HepG2 (cell line): ENCODE data around the gene TANC1. TPM values are rescaled to one million over a fixed set of nuclear protein-coding genes. Genes with fewer than 3 reads are reported as not detected.

ENCODE experiments used
- ARID5B ChIP-seq: IDR thresholded peaks from 2 replicates; pipeline ENCODE4 v1.4.0; 2020; ENCODE audit warnings: mild to moderate bottlenecking, missing genetic modification reagents
- CBFB ChIP-seq: sonication (generic); formaldehyde crosslinking; IDR thresholded peaks from 2 replicates; pipeline ENCODE4 v1.4.0; 2020; ENCODE audit warnings: missing genetic modification reagents
- DRAP1 ChIP-seq: IDR thresholded peaks from 2 replicates; pipeline ENCODE4 v1.6.1; 2016; ENCODE audit warnings: missing genetic modification reagents, missing compliant biosample characterization
- E2F5 ChIP-seq: sonication (generic); formaldehyde crosslinking; conservative IDR thresholded peaks from 2 replicates; pipeline ENCODE4 v1.4.0; 2020; ENCODE audit warnings: missing genetic modification reagents
- EP300 ChIP-seq, 3 experiments: sonication (generic) in 1 of 3; formaldehyde crosslinking in 1 of 3; IDR thresholded peaks; 2 replicates each; pipeline versions ENCODE4 v1.5.1 to v1.6.1; 2011 to 2020; ENCODE audit warnings: low read depth in 2 of 3, low read length in 2 of 3, borderline replicate concordance in 1 of 3, improper control_type of control experiment in 1 of 3, mild to moderate bottlenecking in 1 of 3, missing genetic modification reagents in 1 of 3, moderate library complexity in 1 of 3
- FOXP4 ChIP-seq: sonication (generic); formaldehyde crosslinking; IDR thresholded peaks from 2 replicates; pipeline ENCODE4 v1.4.0; 2020; ENCODE audit warnings: missing genetic modification reagents
- HNF4A ChIP-seq: sonication (generic); formaldehyde crosslinking; IDR thresholded peaks from 2 replicates; pipeline ENCODE4 v1.4.0; 2020; ENCODE audit warnings: missing genetic modification reagents
- KDM3A ChIP-seq: IDR thresholded peaks from 2 replicates; pipeline ENCODE4 v1.6.1; 2018; ENCODE audit warnings: low read depth, missing compliant biosample characterization
- MIXL1 ChIP-seq: IDR thresholded peaks from 2 replicates; pipeline ENCODE4 v1.6.1; 2016
- NFYB ChIP-seq: sonication (generic); formaldehyde crosslinking; IDR thresholded peaks from 2 replicates; pipeline ENCODE4 v1.4.0; 2020; ENCODE audit warnings: missing genetic modification reagents
- NR2F6 ChIP-seq, 2 experiments: IDR thresholded peaks; 2 replicates each; pipeline ENCODE4 v1.6.1; 2016; ENCODE audit warnings: antibody characterized with exemption in 1 of 2, mild to moderate bottlenecking in 1 of 2
- NRL ChIP-seq: sonication (generic); formaldehyde crosslinking; IDR thresholded peaks from 2 replicates; pipeline ENCODE4 v1.5.0; 2020; ENCODE audit warnings: missing genetic modification reagents, mild to moderate bottlenecking, moderate library complexity, borderline replicate concordance
- TEAD3 ChIP-seq: optimal IDR thresholded peaks from 2 replicates; pipeline ENCODE3; 2016; ENCODE audit warnings: borderline replicate concordance
- ZNF577 ChIP-seq: sonication (generic); formaldehyde crosslinking; IDR thresholded peaks from 2 replicates; pipeline ENCODE4 v1.4.0; 2020; ENCODE audit warnings: mild to moderate bottlenecking, low read depth, missing genetic modification reagents, borderline replicate concordance
- ZNF710 ChIP-seq: sonication (generic); formaldehyde crosslinking; IDR thresholded peaks from 2 replicates; pipeline ENCODE4 v1.5.0; 2020; ENCODE audit warnings: mild to moderate bottlenecking, missing genetic modification reagents, borderline replicate concordance
- ZNF724P ChIP-seq: sonication (generic); formaldehyde crosslinking; IDR thresholded peaks from 2 replicates; pipeline ENCODE4 v1.8.0; 2022; ENCODE audit warnings: missing genetic modification reagents, borderline replicate concordance
- polyA plus RNA-seq, 8 experiments: library from polyadenylated mRNA; depleted of rRNA in 3 of 8; stranded (reverse) in 7 of 8; unstranded in 1 of 8; fragments of >200 nt; fragmentation: Illumina TruSeq in 4 of 8; extraction: Trizol in 4 of 8; gene quantifications; 2 replicates each; pipeline versions ENCODE4 v1.2.1 to v1.2.3, GENCODE V29; 2011 to 2016; ENCODE audit warnings: low read depth in 4 of 8, missing spikeins in 1 of 8, mixed read lengths in 1 of 8; ENCODE audit not compliant: insufficient read depth in 1 of 8
- total RNA-seq, 5 experiments: library from RNA; depleted of rRNA; stranded (reverse); fragments of >200 nt; fragmentation: Illumina TruSeq; extraction: Trizol; gene quantifications; 2 replicates each; pipeline ENCODE4 v1.2.3, GENCODE V29; 2016; ENCODE audit warnings: low read depth in 1 of 5

The TANC1 gene
- total and polyA plus RNA-seq, 2 of the 13 experiments (the other 11 are each of a cell fraction or from before 2014, with no cell fraction given): 2.3 to 5.6 TPM

- TF ChIP-seq ZNF710 (CRISPR knock-in tag) (peak; percentile 57; the same call in 1 of the 2 replicates), NRL (CRISPR knock-in tag) (no peak), MIXL1 (CRISPR knock-in tag) (peak; percentile 68; the same call in 1 of the 2 replicates), E2F5 (no peak), HNF4A (0 out of 2 replicates have a peak, but pooled peaks have one; percentile 13), NFYB (CRISPR knock-in tag) (no peak), ZNF577 (CRISPR knock-in tag) (no peak), TEAD3 (CRISPR knock-in tag) (peak; percentile 86), NR2F6 (IDR thresholded peaks at IDR 0.05) (no peak), NR2F6 (CRISPR knock-in tag; IDR thresholded peaks at IDR 0.05) (0 out of 2 replicates have a peak, but pooled peaks have one; percentile 9), CBFB (CRISPR knock-in tag) (no peak), ARID5B (CRISPR knock-in tag) (peak; percentile 19; the same call in 1 of the 2 replicates), FOXP4 (CRISPR knock-in tag) (peak; percentile 58), DRAP1 (CRISPR knock-in tag) (no peak), KDM3A (CRISPR knock-in tag) (no peak), ZNF724P (CRISPR knock-in tag) (no peak), EP300 (IDR thresholded peaks at IDR 0.05; ENCODE audit: low read depth in 2 of 2, low read length in 2 of 2) (peak in 1 of 2 experiments; percentile 16; a peak in 1 of 4 replicates), EP300 (CRISPR knock-in tag; IDR thresholded peaks at IDR 0.05; ENCODE audit: borderline replicate concordance) (no peak)
These were observed 130.5 kb downstream of the TANC1 start (continued) for GRCh38 chr2:159098921-159099411.
